Measurements from ENCODE around the gene ASIC3. TPM values are rescaled to one million over a fixed set of nuclear protein-coding genes. Genes with fewer than 3 reads are reported as not detected.
A peak's percentile ranks its signal among the peaks of the same experiment; 100 is the strongest.

The ASIC3 gene
- polyA plus RNA-seq, 3 donors: 2.0 TPM; not detected in 2

GRCh38 chr7:151010037-151010306 is 38.4 kb upstream of the ASIC3 start:
- H3K4me1 ChIP-seq (ENCODE audit: control insufficient read depth in 1 of 2, insufficient read depth in 2 of 2, low read length in 2 of 2): peaks cover 34 to 52% of the 10 kb centered on the region in 2 donors
- peaks cover 47% of the 10 kb centered on the region for H3K4me1 Mint-ChIP-seq
- DNase-seq: no peak
- H3K27ac ChIP-seq (ENCODE audit: low read depth in 1 of 2, low read length in 2 of 2): no peak overlapping the region
- 46% methylated on average over 4 of the region's 7 CpGs for WGBS (ENCODE audit: insufficient coverage)
- H3K4me3 ChIP-seq (replicated peaks in 1 of 3; ENCODE audit: low read depth in 2 of 3, low read length in 3 of 3): no peak overlapping the region
- H3K4me3 Mint-ChIP-seq: no peak overlapping the region
- no peaks in the 10 kb centered on the region for H4K20me1 ChIP-seq (ENCODE audit: insufficient read depth, low read length)
- peaks cover 0 to 5% of the 10 kb centered on the region in 2 donors for H3K36me3 Mint-ChIP-seq
- peaks cover 0 to 4% of the 10 kb centered on the region in 2 donors for H3K9me3 ChIP-seq (replicated peaks in 1 of 2; ENCODE audit: control insufficient read depth in 1 of 2, insufficient read depth in 1 of 2, low read length in 2 of 2)
- H3K4me2 ChIP-seq (replicated peaks; ENCODE audit: extremely low read depth, low read length, poor library complexity, severe bottlenecking): no peak overlapping the region
- H3K27me3 ChIP-seq (ENCODE audit: control insufficient read depth in 2 of 2, insufficient read depth in 2 of 2, low read length in 2 of 2): peaks cover 2 to 43% of the 10 kb centered on the region in 2 donors
- H3K27ac Mint-ChIP-seq: no peak overlapping the region
- peak overlapping the region; percentile 46 for H2AFZ ChIP-seq (ENCODE audit: insufficient read depth, low read depth, low read length, poor library complexity, severe bottlenecking)
- intact Hi-C loops (cut with micrococcal nuclease): loop anchor here in 1 of 2 donors (5.0 kb wide), 1 partner anchor 102 kb away; no protein-coding TSS in a partner anchor
- H3K9me3 Mint-ChIP-seq: peaks cover 0 to 5% (median 0%) of the 10 kb centered on the region in 7 donors
- no peak overlapping the region for H3K9ac ChIP-seq (ENCODE audit: insufficient read depth, low read length, poor library complexity, severe bottlenecking)
- no peaks in the 10 kb centered on the region for H3K79me2 ChIP-seq (ENCODE audit: insufficient read depth, low read length)
- no peaks in the 10 kb centered on the region for H3K36me3 ChIP-seq (replicated peaks in 1 of 2; ENCODE audit: control insufficient read depth in 1 of 2, insufficient read depth in 2 of 2, low read length in 2 of 2)
- H3K27me3 Mint-ChIP-seq (ENCODE audit: low read depth in 3 of 3): peaks cover 47 to 73% (median 49%) of the 10 kb centered on the region in 3 donors
- no peak for TF ChIP-seq CTCF (IDR thresholded peaks at IDR 0.05)

- peaks cover 52% of the 10 kb centered on the region for H3K4me1 Mint-ChIP-seq
Observed at GRCh38 chr7:151010307-151011096, 37.8 kb upstream of the ASIC3 start.

More at GRCh38 chr7:151010307-151011096, 37.8 kb upstream of the ASIC3 start:
- H3K9ac ChIP-seq (ENCODE audit: insufficient read depth, low read length, poor library complexity, severe bottlenecking): no peak overlapping the region
- Mint-ChIP-seq H3K27ac (peak overlapping the region in 4 of 7 donors; percentile 5 to 82 (median 50)), H3K9me3 (peaks cover 0 to 5% (median 0%) of the 10 kb centered on the region in 7 donors), H3K36me3 (peaks cover 0 to 5% of the 10 kb centered on the region in 2 donors), H3K4me3 (peak overlapping the region; percentile 9 to 59), H3K27me3 (ENCODE audit: low read depth in 3 of 3) (peaks cover 46 to 76% (median 47%) of the 10 kb centered on the region in 3 donors)
- peak overlapping the region; percentile 37 for H3K4me2 ChIP-seq (replicated peaks; ENCODE audit: extremely low read depth, low read length, poor library complexity, severe bottlenecking)
- H2AFZ ChIP-seq (ENCODE audit: insufficient read depth, low read depth, low read length, poor library complexity, severe bottlenecking): peak overlapping the region; percentile 46
- no peaks in the 10 kb centered on the region for H3K79me2 ChIP-seq (ENCODE audit: insufficient read depth, low read length)
- peak in 2 of 3 donors; percentile 50 to 52 for DNase-seq
- peaks cover 2 to 43% of the 10 kb centered on the region in 2 donors for H3K27me3 ChIP-seq (ENCODE audit: control insufficient read depth in 2 of 2, insufficient read depth in 2 of 2, low read length in 2 of 2)
- peak overlapping the region in 1 of 2 donors; percentile 49 for H3K27ac ChIP-seq (ENCODE audit: low read depth in 1 of 2, low read length in 2 of 2)
- H3K4me1 ChIP-seq (ENCODE audit: control insufficient read depth in 1 of 2, insufficient read depth in 2 of 2, low read length in 2 of 2): peaks cover 35 to 57% of the 10 kb centered on the region in 2 donors
- H4K20me1 ChIP-seq (ENCODE audit: insufficient read depth, low read length): no peaks in the 10 kb centered on the region
- TF ChIP-seq CTCF (IDR thresholded peaks at IDR 0.05): no peak
- H3K9me3 ChIP-seq (replicated peaks in 1 of 2; ENCODE audit: control insufficient read depth in 1 of 2, insufficient read depth in 1 of 2, low read length in 2 of 2): peaks cover 0 to 4% of the 10 kb centered on the region in 2 donors
- whole genome bisulfite sequencing (ENCODE audit: insufficient coverage): 25% methylated on average over 13 of the region's 18 CpGs
- H3K36me3 ChIP-seq (replicated peaks in 1 of 2; ENCODE audit: control insufficient read depth in 1 of 2, insufficient read depth in 2 of 2, low read length in 2 of 2): no peaks in the 10 kb centered on the region
- intact Hi-C loops (cut with micrococcal nuclease): loop anchor here in 1 of 2 donors (5.0 kb wide), 1 partner anchor 102 kb away; no protein-coding TSS in a partner anchor
- H3K4me3 ChIP-seq (replicated peaks in 1 of 3; ENCODE audit: low read depth in 2 of 3, low read length in 3 of 3): no peak overlapping the region
